WTC11 (cell line): ENCODE results near the gene SLCO4A1. TPM values are rescaled to one million over a fixed set of nuclear protein-coding genes. Genes with fewer than 3 reads are reported as not detected.

ENCODE experiments used
- ATAC-seq: fragments of 200-7000 bp; cut with Tn5 transposase; 2 replicates; pipeline ENCODE4 v1.10.0; 2021; ENCODE audit warnings: mild to moderate bottlenecking, moderate library complexity
- CTCF ChIA-PET: fragments of 300-600 bp; sonication (Branson Sonifier 250); formaldehyde crosslinking; loops from one replicate; lab custom pipeline; 2021; ENCODE audit warnings: antibody characterized with exemption; lab: Charles Lee
- POLR2A ChIA-PET: fragments of 350-600 bp; sonication (Branson Sonifier 250); formaldehyde crosslinking; loops from one replicate; lab custom pipeline; 2021; ENCODE audit warnings: antibody characterized with exemption; lab: Charles Lee
- DNase-seq: peaks from one replicate; pipeline ENCODE4 v3.0.0; 2021; ENCODE audit warnings: low spot score
- H3K27ac Mint-ChIP-seq: 2 replicates; pipeline ENCODE4 v1.8.0; 2021; ENCODE audit warnings: mixed read lengths
- H3K27me3 Mint-ChIP-seq: 2 replicates; pipeline ENCODE4 v1.8.0; 2021; ENCODE audit warnings: low read depth, mild to moderate bottlenecking, moderate library complexity, mixed read lengths
- H3K36me3 Mint-ChIP-seq: 2 replicates; pipeline ENCODE4 v1.8.0; 2021; ENCODE audit warnings: mixed read lengths
- H3K4me1 Mint-ChIP-seq: 2 replicates; pipeline ENCODE4 v1.8.0; 2022; ENCODE audit warnings: mixed read lengths
- H3K4me3 Mint-ChIP-seq: 2 replicates; pipeline ENCODE4 v1.8.0; 2021; ENCODE audit warnings: mild to moderate bottlenecking, moderate library complexity, mixed read lengths
- H3K9me3 Mint-ChIP-seq: 2 replicates; pipeline ENCODE4 v1.8.0; 2021; ENCODE audit warnings: mixed read lengths
- ATF6 ChIP-seq: sonication (generic); formaldehyde crosslinking; IDR thresholded peaks from 2 replicates; pipeline ENCODE4 v1.8.1; 2023; ENCODE audit warnings: mild to moderate bottlenecking, missing genetic modification reagents
- CTCF ChIP-seq: fragments of 200-600 bp; IDR thresholded peaks from 2 replicates; pipeline ENCODE4 v1.8.0; 2022; ENCODE audit warnings: antibody characterized with exemption
- GABPB1 ChIP-seq: sonication (generic); formaldehyde crosslinking; IDR thresholded peaks from 2 replicates; pipeline ENCODE4 v1.8.1; 2023; ENCODE audit warnings: mild to moderate bottlenecking, missing genetic modification reagents
- HMGA2 ChIP-seq: fragments of 250-450 bp; sonication (Bioruptor Pico); IDR thresholded peaks from 2 replicates; pipeline ENCODE4 v1.4.0; 2021; ENCODE audit warnings: mild to moderate bottlenecking, moderate library complexity
- HMGXB4 ChIP-seq: sonication (generic); formaldehyde crosslinking; IDR thresholded peaks from 2 replicates; pipeline ENCODE4 v1.8.1; 2023; ENCODE audit warnings: mild to moderate bottlenecking, moderate library complexity, missing genetic modification reagents
- NFYB ChIP-seq: sonication (generic); formaldehyde crosslinking; conservative IDR thresholded peaks from 2 replicates; pipeline ENCODE4 v1.8.0; 2022; ENCODE audit warnings: low read depth, missing genetic modification reagents
- NR3C1 ChIP-seq: sonication (generic); formaldehyde crosslinking; conservative IDR thresholded peaks from 2 replicates; pipeline ENCODE4 v1.8.1; 2023; ENCODE audit warnings: low read depth, mild to moderate bottlenecking, missing genetic modification reagents
- ZNF263 ChIP-seq: sonication (generic); formaldehyde crosslinking; IDR thresholded peaks from 2 replicates; pipeline ENCODE4 v1.8.1; 2022; ENCODE audit warnings: low read depth, mild to moderate bottlenecking, moderate library complexity, missing genetic modification reagents
- ZNF281 ChIP-seq: sonication (generic); formaldehyde crosslinking; IDR thresholded peaks from 2 replicates; pipeline ENCODE4 v1.8.0; 2023; ENCODE audit warnings: mild to moderate bottlenecking, missing genetic modification reagents
- ZNF317 ChIP-seq: sonication (generic); formaldehyde crosslinking; IDR thresholded peaks from 2 replicates; pipeline ENCODE4 v1.8.1; 2023; ENCODE audit warnings: low read depth, mild to moderate bottlenecking, moderate library complexity, missing genetic modification reagents, borderline replicate concordance
- ZNF423 ChIP-seq: fragments of 250-450 bp; sonication (Bioruptor Pico); IDR thresholded peaks from 2 replicates; pipeline ENCODE4 v2.1.2; 2022; ENCODE audit warnings: mild to moderate bottlenecking, moderate library complexity
- total RNA-seq: library from RNA; stranded (reverse); gene quantifications from 3 replicates; pipeline ENCODE4 v1.2.3, GENCODE V29; 2021
- TF ChIP-seq, protein P1 (sequence below): fragments of 250-450 bp; sonication (Bioruptor Pico); conservative IDR thresholded peaks from 2 replicates; pipeline ENCODE4 v1.9.0; 2021; ENCODE audit warnings: mild to moderate bottlenecking
- TF ChIP-seq, protein P2 (sequence below): fragments of 250-450 bp; sonication (Bioruptor Pico); IDR thresholded peaks from 2 replicates; pipeline ENCODE4 v1.8.0; 2021; ENCODE audit warnings: mild to moderate bottlenecking
- TF ChIP-seq, protein P3 (sequence below): sonication (generic); formaldehyde crosslinking; IDR thresholded peaks from 2 replicates; pipeline ENCODE4 v1.8.1; 2023; ENCODE audit warnings: mild to moderate bottlenecking, missing genetic modification reagents, moderate library complexity

SLCO4A1 gene
- total RNA-seq, 1 experiment from 2014 or later: 19.9 TPM

DNA sequence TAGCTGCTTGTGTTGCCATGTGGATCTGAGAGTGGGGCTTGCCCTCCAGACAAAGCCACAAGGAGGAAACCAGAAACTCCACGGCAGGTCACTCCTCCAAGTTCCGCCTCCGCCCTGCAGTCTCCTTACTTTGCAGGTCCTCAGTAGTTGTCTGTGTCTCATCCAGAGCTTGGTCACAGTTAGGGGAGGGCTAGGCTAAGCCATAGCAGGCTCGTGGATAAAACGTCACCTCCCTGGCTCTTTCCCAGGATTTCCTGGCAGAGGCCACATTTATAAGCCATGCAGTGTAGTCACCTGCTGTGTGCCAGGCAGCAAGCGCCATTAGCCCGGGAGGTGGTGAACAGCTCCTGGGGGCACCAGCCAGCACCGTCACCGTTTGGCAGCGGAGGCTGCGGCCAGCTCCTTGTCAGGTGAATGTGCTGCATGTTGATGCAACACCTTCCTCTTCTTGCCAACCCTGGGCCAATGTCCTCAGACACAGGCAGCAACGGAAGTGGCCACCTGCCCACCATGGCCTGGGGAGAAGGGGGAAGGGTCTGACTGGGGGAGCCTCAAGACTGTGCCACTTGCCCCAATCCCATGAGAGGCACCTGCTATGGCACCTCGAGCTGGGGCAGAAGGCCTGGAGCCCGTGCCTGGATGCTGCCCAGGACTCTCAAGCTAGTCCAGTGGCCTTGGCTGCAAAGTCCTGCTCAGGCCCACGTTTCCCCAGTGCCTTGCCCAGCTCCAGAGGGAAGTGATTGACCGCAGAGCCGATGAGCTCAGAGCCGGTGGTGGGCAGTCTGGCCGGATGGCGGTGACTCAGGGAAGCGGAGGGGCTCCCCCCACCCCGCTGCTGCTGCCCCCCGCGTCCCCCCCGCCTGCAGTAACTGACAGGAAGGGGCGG lies 39.0 kb upstream of the SLCO4A1 start:
- ChIA-PET CTCF (interaction anchor here (0.5 to 1.2 kb wide), 6 partner anchors 13 to 213 kb away, joined by 3 to 4 read pairs (median 4); partner anchors contain the start of gene COL9A3), POLR2A (no interaction called here)
- no peaks in the 10 kb centered on the region for H3K36me3 Mint-ChIP-seq
- no peaks in the 10 kb centered on the region for H3K9me3 Mint-ChIP-seq
- DNase-seq (no peak), ATAC-seq (no peak)
- H3K4me1 Mint-ChIP-seq: peaks cover 36% of the 10 kb centered on the region
- H3K27ac Mint-ChIP-seq: no peak overlapping the region
- no peaks in the 10 kb centered on the region for H3K27me3 Mint-ChIP-seq
- TF ChIP-seq GABPB1: peak; percentile 92
- TF ChIP-seq NFYB (CRISPR knock-in tag): no peak
- TF ChIP-seq, protein P1, sequence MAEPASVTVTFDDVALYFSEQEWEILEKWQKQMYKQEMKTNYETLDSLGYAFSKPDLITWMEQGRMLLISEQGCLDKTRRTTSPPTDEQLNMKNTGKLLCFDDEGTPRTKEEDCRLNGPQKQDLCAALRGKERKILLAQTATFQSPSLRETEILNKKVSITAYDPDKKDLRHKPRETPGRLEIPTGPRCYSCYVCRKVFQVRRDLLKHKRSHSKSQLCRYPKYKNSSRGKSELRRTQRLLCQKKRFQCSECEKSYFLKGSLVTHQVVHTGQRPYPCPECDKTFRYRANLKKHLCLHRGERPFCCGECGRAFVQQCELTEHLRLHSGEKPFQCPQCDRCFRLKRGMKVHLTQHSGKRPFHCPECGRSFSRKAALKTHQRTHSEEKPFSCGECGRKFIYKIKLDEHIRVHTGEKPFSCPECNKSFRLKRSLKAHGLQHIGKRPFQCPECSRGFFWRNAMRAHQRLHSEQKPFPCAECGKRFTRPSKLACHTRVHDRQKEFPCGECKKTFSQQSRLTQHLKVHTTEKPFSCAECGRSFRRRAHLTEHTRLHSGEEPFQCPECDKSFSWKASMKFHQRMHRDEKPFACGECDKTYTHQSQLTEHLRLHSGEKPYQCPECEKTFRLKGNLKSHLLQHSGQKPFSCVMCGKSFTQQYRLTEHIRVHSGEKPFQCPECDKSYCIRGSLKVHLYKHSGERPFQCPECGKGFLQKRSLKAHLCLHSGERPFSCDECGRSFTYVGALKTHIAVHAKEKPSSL: no peak
- TF ChIP-seq NR3C1: no peak
- TF ChIP-seq, all 79 proteins: peak for 1
- H3K4me3 Mint-ChIP-seq: no peak overlapping the region

- Mint-ChIP-seq H3K27ac (no peak overlapping the region), H3K9me3 (no peaks in the 10 kb centered on the region)
- no peak for ATAC-seq
- DNase-seq: no peak
- no peak for TF ChIP-seq HMGXB4 (CRISPR knock-in tag)
- no peak for TF ChIP-seq ZNF317
- TF ChIP-seq, protein P2, sequence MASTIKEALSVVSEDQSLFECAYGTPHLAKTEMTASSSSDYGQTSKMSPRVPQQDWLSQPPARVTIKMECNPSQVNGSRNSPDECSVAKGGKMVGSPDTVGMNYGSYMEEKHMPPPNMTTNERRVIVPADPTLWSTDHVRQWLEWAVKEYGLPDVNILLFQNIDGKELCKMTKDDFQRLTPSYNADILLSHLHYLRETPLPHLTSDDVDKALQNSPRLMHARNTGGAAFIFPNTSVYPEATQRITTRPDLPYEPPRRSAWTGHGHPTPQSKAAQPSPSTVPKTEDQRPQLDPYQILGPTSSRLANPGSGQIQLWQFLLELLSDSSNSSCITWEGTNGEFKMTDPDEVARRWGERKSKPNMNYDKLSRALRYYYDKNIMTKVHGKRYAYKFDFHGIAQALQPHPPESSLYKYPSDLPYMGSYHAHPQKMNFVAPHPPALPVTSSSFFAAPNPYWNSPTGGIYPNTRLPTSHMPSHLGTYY (CRISPR knock-in tag): no peak
- TF ChIP-seq ZNF423 (CRISPR knock-in tag): no peak
- TF ChIP-seq ATF6 (CRISPR knock-in tag): no peak
- no peak for TF ChIP-seq ZNF263 (CRISPR knock-in tag)
- TF ChIP-seq ZNF281 (CRISPR knock-in tag): no peak
- TF ChIP-seq, protein P3, sequence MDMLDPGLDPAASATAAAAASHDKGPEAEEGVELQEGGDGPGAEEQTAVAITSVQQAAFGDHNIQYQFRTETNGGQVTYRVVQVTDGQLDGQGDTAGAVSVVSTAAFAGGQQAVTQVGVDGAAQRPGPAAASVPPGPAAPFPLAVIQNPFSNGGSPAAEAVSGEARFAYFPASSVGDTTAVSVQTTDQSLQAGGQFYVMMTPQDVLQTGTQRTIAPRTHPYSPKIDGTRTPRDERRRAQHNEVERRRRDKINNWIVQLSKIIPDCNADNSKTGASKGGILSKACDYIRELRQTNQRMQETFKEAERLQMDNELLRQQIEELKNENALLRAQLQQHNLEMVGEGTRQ (CRISPR knock-in tag): no peak
- TF ChIP-seq HMGA2 (CRISPR knock-in tag): no peak
- no peak for TF ChIP-seq CTCF
- TF ChIP-seq, all 79 proteins: peak for 0
- H3K27me3 Mint-ChIP-seq: no peaks in the 10 kb centered on the region
- H3K36me3 Mint-ChIP-seq: no peaks in the 10 kb centered on the region
- no peak overlapping the region for H3K4me3 Mint-ChIP-seq
- ChIA-PET POLR2A (no interaction called here), CTCF (interaction anchor here (0.5 to 1.0 kb wide), 4 partner anchors 13 to 212 kb away, joined by 3 to 4 read pairs (median 4); partner anchors contain the start of gene COL9A3)
- peaks cover 38% of the 10 kb centered on the region for H3K4me1 Mint-ChIP-seq
Measured at GRCh38 chr20:62603907-62604785, 38.2 kb upstream of the SLCO4A1 start.
